GM10847 (cell line): ENCODE data around the gene MGST3.

Source experiments
- POLR2A ChIP-seq: IDR thresholded peaks from 2 replicates; pipeline ENCODE4 v1.6.1; 2011; ENCODE audit not compliant: insufficient read length; ENCODE audit errors: extremely low read depth

The MGST3 gene

DNA sequence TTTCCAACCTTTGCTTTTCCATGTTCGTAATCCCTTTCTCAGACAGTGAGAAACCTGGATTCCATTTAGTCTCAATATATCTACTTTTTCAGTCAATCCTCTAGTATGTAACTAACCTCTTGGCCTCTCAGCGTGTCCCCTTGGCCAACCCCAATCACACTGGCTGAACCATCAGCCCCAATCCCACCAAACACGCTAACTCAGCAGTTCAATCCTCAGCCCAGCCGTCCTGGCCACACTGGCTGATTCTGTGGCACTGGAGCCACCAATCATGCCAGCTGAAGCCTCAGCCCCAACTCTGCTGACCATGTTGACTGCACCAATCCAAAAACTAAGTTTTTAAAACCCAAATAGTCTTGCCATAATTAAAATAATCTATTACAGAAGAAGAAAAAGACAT lies 6.6 kb upstream of the MGST3 start:
- TF ChIP-seq POLR2A = no peak

DNA sequence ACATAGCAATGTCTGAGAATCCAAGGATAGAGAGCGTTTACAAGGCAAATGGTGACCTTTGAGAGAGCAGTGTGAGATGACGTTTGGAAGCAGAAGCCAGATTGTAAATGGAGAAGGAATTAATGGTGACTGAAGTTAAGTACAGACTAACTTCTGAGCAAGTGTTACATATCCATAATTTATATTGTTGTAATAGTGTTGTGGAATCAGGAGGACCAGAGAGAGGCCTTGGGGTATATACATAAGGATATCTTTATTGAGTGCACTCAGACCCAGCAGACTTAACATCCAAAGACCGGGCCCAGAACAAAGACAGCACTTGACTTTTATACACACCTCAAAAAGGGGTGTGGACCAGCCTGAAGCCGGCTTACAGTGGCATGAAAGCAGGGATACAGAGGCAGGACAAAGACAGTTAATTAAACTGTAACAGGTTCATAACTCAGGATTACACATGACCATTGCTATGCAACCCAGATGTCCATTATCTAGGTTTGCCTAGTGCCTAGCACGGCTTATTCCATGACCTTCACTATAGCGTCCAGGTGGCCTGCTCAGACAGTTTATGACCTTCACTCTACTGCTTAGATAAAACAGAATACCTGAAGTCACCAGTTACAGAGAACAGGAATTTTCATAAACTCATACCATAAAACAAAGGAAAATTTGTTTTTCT lies 2.7 kb upstream of the MGST3 start:
- TF ChIP-seq POLR2A = no peak

GRCh38 chr1:165629151-165629550 lies 1.9 kb upstream of the MGST3 start:
- no peak for TF ChIP-seq POLR2A

- no peak for TF ChIP-seq POLR2A
Observed at GRCh38 chr1:165629848-165630628, 996 bp upstream of the MGST3 start.

DNA sequence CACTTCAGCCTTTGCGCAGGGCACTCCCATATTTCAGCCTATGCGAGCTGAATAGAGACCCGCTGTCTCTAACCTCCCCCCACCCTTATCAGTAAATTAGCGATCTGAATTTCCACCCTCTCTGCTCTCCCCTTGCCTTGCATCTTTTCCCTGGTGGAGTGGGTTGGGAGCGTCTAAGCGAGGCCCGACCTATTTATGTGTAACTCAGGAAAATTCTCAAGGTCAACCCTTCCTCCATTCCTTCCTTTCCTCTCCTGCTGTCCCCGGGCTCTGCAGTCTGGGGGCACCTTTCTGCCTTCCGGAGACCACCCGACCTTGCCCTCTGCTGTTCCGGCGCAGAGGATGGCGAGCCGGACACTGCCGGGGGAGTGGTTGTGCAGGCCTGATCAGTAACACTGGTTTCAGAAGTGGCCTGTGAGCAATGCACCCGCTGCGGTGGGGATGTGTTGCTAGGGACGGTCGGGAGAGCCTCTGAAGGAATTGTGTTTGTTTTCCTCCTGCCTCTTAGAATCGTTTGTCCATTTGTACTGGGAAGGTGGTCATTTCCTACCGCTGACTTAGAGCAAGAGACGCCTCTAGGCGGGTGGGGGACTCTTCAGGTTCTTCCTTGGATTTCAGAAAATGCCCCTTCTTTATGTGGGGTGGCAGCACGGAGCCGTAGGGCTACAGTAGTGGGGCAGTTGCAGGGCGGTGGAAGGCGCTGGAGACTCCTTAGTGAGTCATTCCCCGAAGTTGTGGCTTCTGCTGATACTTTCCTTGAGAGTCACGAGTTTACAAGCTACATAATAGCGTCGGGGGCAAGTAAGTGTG lies 513 bp downstream of the MGST3 start:
- no peak for TF ChIP-seq POLR2A

DNA sequence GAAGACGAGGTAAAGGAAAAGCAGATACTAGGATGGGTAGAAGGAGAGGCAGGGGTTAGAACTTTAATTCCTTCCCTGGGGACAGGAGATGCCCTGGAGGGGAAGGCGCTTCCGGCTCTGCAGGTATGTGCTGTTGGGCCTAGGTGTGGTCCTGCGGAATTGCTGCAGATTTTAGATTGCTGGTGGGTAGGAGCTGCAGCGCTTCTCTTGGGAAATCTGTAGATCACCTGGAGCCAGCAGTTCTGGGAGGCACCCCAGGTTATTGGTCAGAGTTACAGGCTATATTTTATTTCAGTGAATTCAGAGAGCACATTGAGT lies 1.1 kb downstream of the MGST3 start:
- TF ChIP-seq POLR2A = no peak

DNA sequence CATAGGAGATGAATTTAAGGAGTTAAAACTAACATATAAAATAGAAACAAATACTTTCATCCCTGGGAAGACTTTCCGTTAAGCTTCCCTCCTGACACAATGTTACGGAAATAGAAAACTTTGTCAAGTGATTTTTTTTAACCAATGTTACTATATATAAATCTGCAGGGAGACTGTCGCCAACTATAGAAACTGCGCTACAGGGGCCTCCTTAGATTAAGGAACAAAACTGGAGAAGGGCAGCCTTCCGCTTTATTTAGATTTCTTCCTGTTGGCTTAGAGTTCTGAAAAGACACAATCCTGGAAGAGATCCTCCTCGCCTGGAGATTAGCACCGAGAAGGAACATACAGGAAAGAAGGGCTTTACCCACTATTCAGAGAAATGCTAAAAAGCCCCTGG lies 1.5 kb downstream of the MGST3 start:
- TF ChIP-seq POLR2A = no peak

DNA sequence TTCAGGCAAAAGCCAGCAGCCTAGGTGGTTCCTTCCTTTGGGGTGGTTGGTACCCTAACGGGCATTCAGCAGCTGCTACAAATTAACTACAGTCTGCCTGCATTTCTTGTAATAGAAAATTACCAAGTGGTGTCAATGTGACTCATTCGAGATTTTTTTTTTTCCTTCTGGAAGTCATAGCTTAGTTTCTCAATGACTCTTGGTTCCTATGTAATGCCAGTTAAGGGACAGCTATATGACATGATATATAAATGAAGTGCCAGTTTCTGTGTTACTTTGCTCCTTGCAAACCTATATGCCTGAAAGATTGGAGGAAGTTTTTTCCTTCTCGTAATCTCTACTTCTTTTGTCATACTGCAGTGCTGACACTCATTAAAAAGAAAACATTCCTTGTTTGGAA lies 2.6 kb downstream of the MGST3 start:
- TF ChIP-seq POLR2A = no peak

- no peak for TF ChIP-seq POLR2A
Observed at GRCh38 chr1:165634154-165634921, 3.3 kb downstream of the MGST3 start.

- TF ChIP-seq POLR2A = no peak
Observed at GRCh38 chr1:165635329-165635728, 4.3 kb downstream of the MGST3 start.

GRCh38 chr1:165635823-165636222 lies 4.8 kb downstream of the MGST3 start:
- TF ChIP-seq POLR2A = no peak

DNA sequence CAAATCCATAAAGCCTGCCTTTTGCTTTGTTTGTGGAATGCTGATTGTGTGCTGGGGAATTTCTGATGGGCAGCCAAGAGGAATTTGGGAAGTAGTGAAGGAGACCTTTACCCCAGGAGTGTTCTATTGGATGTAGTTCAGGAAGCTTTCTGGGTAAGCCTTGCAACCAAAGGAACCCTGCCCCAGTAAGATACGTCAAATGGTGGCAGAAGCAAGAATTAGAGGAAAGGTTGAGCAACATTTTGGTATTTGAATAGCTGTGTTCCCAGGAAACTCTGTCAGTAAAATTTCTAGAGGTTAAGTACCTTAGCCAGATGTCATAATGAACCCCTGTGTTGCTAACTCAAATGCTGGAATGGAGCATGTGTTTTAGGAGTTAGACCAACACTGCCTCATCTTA lies 6.4 kb downstream of the MGST3 start:
- no peak for TF ChIP-seq POLR2A

DNA sequence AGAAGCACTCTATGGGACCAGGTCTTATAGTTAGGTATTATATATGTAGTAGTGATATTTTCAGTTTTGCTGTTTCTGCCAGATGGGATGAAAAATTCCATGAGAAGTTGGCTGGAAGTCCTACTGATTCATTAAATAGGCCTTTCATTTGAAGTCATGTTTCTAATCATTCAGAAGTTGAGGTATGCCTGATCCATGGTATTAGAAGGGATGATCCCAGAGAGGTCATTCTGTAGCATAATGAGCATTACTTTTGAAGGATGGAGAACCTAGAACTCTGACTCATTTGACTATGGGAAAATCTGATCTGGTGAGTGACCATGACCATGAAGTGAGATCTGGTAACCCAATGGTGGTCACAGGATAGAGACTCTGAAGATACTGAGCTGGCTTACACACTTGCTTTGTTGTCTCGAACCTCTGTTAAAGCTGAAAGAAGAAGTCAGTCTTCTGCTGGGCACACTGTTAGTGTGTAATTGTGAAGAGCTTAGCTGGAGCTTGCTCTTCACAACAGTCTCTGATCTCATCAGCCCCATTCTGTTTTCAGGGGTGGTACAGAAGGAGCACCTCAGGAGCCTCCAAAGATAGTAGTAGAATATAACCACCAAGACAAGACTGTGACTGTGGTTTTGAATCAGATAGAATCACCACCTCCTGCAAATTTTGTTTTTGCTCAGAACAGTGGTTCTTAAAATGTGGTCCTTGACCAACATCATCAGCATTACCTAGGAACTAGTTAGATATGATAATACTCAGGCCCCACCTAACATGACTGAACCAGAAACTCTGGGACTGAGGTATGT lies 9.0 kb downstream of the MGST3 start:
- TF ChIP-seq POLR2A = no peak

DNA sequence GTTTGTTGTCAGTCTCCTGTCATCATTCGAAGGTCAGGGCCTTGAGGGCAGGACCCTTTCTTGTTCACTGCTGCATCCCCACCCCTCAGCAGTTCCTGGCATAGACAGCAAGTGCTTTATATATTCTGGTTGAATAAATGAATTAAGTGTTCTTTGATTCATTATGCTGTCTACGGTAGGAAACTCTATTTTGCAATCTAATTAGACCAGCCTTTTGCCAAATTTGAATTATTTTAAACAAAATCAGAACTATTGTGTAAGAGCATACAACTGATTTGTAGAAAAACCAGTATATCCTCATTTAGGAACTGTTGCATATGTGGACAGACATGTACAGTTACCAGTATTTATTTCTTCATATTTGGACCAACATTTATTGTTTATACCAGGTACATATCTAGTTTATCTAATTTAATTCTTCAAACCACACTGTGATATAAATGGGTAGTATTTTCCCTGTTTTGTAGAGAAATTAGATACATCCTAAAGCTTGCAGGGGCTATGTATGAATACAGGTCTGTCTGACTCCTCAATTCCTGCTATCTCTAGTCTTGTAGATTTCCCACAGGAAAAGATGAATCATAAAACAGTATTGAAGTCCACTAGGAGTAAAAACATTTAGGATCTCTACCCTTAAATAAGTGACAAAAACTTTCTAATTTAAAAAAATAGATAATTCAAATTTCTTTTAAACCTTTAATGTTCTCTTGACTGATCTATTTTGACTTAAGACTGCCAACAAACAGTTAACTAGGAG lies 10.4 kb downstream of the MGST3 start:
- TF ChIP-seq POLR2A = no peak
